Activated CD4-positive, alpha-beta T cell treated with anti-CD3 and anti-CD28 coated beads, Interleukin-2, amount 10 ng/mL, durations not matched to agents 7 days and 5 days (primary cell): ENCODE results near the gene CCNB2. TPM values are rescaled to one million over a fixed set of nuclear protein-coding genes. Genes with fewer than 3 reads are reported as not detected.

Source experiments
- CTCF ChIA-PET: fragments of 350-600 bp; sonication (Branson Sonifier 250); formaldehyde crosslinking; loops from one replicate; lab custom pipeline; 2021; ENCODE audit warnings: antibody characterized with exemption; lab: Charles Lee
- POLR2A ChIA-PET: fragments of 350-600 bp; sonication (Branson Sonifier 250); formaldehyde crosslinking; loops from one replicate; lab custom pipeline; 2021; ENCODE audit warnings: antibody characterized with exemption; lab: Charles Lee
- DNase-seq: peaks from one replicate; pipeline ENCODE4 v3.0.0-alpha.2; 2020
- H3K27ac Mint-ChIP-seq: one replicate; pipeline ENCODE4 v1.8.0; 2021; ENCODE audit warnings: mild to moderate bottlenecking, moderate library complexity, mixed read lengths
- H3K27me3 Mint-ChIP-seq: one replicate; pipeline ENCODE4 v1.8.0; 2021; ENCODE audit warnings: mixed read lengths
- H3K36me3 Mint-ChIP-seq: one replicate; pipeline ENCODE4 v1.8.0; 2021; ENCODE audit warnings: low read depth, mixed read lengths
- H3K4me1 Mint-ChIP-seq: one replicate; pipeline ENCODE4 v1.8.0; 2021; ENCODE audit warnings: mixed read lengths
- H3K4me3 Mint-ChIP-seq: one replicate; pipeline ENCODE4 v1.8.0; 2021; ENCODE audit warnings: mild to moderate bottlenecking, moderate library complexity, mixed read lengths
- H3K9me3 Mint-ChIP-seq: one replicate; pipeline ENCODE4 v1.8.0; 2021; ENCODE audit warnings: mixed read lengths
- total RNA-seq, 2 experiments: library from RNA; stranded (reverse); gene quantifications; one replicate each; pipeline ENCODE4 v1.2.3, GENCODE V29; 2021

CCNB2 gene
- total RNA-seq, result 100 to 1,000 TPM in 1 of 2 experiments, 10 to 100 TPM in 1; 94.1 to 107 TPM

DNA sequence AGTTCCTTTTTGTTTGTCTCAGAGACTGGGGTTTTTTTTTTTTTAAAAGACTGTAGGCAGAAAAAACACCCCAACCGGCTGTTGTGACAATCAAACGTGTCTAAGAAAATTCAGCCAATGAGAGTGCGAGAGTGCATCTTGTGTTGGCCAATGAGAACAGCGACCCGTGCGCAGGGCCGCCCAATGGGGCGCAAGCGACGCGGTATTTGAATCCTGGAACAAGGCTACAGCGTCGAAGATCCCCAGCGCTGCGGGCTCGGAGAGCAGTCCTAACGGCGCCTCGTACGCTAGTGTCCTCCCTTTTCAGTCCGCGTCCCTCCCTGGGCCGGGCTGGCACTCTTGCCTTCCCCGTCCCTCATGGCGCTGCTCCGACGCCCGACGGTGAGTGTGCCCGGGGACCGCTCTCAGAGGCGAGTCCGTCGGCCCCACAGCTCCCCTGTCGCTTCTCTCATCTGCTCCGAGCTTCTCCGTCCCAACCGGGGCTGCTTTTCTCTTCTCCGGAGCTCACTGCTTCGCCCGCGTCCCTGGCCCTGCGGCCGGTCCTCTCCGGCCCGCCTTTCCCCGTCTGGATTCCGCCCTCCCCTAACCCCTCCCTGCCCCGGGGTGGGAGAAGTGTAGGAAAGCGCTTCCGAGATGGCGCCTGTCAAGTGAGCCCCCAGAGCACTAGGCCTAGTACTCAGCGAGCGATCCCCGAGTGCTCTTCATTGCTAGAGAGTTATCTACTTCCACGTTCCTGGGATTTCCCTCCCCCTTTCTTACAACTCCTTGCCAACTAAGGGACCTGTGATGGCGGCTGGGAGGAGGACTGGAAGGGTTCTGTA lies at the start of gene CCNB2:
Gene CCNB2 (plus strand): TSS at position 235 of the 821 bp plus-strand sequence. CDS start 123 bp downstream, at position 358.
- ChIA-PET POLR2A (interaction anchor here (0.6 kb wide), 1 partner anchor 392 kb away, joined by 3 read pairs; no protein-coding TSS in a partner anchor), CTCF (interaction anchor here (0.6 kb wide), 1 partner anchor 53 kb away, joined by 3 read pairs; no protein-coding TSS in a partner anchor)
- Mint-ChIP-seq H3K4me3 (peak within 1 kb of the TSS; percentile 94), H3K36me3 (peaks cover 33% of the 10 kb centered on the region), H3K4me1 (peaks cover 35% of the 10 kb centered on the region), H3K27ac (peak within 1 kb of the TSS; percentile 99), H3K27me3 (no peaks in the 10 kb centered on the region), H3K9me3 (no peaks in the 10 kb centered on the region)
- peak; percentile 93 for DNase-seq

DNA sequence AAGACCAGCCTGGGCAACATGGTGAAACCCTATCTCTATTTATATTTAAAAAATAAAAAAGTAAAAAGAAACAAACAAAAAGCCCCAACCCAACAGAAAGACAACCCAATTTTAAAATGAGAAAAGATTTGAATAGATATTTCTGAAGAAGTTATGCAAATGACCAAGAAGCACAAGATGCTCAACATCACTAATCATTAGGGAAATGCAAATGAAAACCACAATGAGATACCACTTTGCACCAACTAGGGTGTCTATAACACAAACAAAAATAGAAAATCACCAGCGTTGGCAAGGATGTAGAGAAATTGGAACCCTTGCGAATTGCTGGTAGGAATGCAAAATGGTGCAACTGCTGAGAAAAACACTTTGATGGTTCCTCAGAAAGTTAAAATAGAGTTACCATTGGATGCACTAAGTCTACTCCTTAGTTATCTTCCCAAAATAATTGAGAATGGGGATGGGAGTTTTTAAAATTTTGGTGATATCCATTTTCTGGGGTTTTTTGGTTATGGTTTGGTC lies 45.8 kb upstream of the CCNB2 start:
- DNase-seq, result no peak
- Mint-ChIP-seq H3K4me3 (no peak overlapping the region), H3K27ac (no peak overlapping the region), H3K4me1 (peaks cover 20% of the 10 kb centered on the region), H3K9me3 (no peaks in the 10 kb centered on the region), H3K27me3 (no peaks in the 10 kb centered on the region), H3K36me3 (peaks cover 58% of the 10 kb centered on the region)
- ChIA-PET POLR2A (no interaction called here), CTCF (no interaction called here)

DNA sequence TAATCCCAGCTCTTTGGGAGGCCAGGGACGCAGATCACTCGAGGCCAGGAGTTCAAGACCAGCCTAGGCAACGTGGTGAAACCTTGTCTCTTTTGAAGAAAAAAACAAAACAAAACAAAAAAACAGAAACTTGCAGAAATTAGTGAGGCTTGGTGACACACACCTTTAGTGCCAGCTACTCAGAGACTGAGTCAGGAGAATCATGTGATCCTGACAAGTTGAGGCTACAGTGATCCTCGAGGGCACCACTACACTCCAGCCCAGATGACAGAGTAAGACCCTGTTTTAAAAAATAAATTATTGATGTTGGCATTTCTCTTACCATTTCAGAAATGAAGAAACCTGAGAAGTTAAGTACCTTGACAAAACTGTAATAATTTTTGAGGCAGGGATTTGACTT lies 44.6 kb upstream of the CCNB2 start:
- Mint-ChIP-seq H3K36me3 (peaks cover 61% of the 10 kb centered on the region), H3K9me3 (no peaks in the 10 kb centered on the region), H3K27ac (no peak overlapping the region), H3K4me1 (peaks cover 15% of the 10 kb centered on the region), H3K4me3 (no peak overlapping the region), H3K27me3 (no peaks in the 10 kb centered on the region)
- DNase-seq, result no peak
- ChIA-PET CTCF (interaction anchor here (0.6 kb wide), 1 partner anchor 51 kb away, joined by 3 read pairs; no protein-coding TSS in a partner anchor), POLR2A (no interaction called here)

DNA sequence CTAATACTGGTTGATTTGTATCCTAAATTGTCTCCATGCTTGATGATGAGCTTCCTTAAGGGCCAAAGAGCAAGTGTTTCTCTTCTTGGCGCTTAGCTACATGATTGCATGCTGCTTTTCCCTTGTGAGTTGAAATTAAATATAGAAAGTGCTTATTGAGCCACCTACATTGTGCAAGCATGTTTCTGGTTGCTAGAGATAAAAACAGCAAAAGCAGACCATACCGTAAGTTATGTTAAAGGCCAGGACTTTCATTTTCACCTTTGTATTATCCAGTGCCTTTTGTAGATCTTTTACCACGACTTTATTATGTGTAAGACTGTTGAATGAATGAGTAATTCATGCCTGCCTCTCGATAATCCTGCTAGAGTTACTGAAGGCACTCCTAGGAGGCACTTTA lies 41.9 kb upstream of the CCNB2 start:
- H3K27ac Mint-ChIP-seq, result no peak overlapping the region
- H3K4me1 Mint-ChIP-seq, result peaks cover 13% of the 10 kb centered on the region
- DNase-seq, result no peak
- peaks cover 71% of the 10 kb centered on the region for H3K36me3 Mint-ChIP-seq
- no peaks in the 10 kb centered on the region for H3K9me3 Mint-ChIP-seq
- ChIA-PET CTCF (interaction anchor here (1.1 kb wide), 1 partner anchor 40 kb away, joined by 3 read pairs; no protein-coding TSS in a partner anchor), POLR2A (no interaction called here)
- H3K27me3 Mint-ChIP-seq, result no peaks in the 10 kb centered on the region
- no peak overlapping the region for H3K4me3 Mint-ChIP-seq

DNA sequence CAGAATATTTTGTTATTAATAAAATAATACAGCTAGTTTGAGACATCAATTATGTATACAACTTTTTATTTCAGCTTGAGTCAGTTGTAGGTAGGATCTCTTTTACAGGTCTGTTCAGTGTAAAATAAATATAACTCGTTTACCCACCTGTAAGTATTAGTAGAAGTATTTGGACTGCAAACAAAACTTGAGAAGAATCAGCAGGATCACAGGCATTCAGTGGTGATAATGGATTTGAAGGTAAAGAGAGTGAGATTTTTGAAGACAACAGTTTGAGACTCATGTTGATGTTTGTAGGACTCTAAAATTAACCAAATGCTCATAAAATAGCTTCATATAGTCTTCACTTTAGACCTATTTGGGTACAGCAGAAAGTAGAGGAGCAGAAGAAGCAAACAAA lies 35.5 kb upstream of the CCNB2 start:
- ChIA-PET CTCF (interaction anchor here (1.3 kb wide), 1 partner anchor 90 kb away, joined by 3 read pairs; no protein-coding TSS in a partner anchor), POLR2A (no interaction called here)
- DNase-seq, result no peak
- no peak overlapping the region for H3K27ac Mint-ChIP-seq
- H3K9me3 Mint-ChIP-seq, result peaks cover 4% of the 10 kb centered on the region
- peaks cover 70% of the 10 kb centered on the region for H3K36me3 Mint-ChIP-seq
- H3K27me3 Mint-ChIP-seq, result no peaks in the 10 kb centered on the region
- no peak overlapping the region for H3K4me3 Mint-ChIP-seq
- peaks cover 11% of the 10 kb centered on the region for H3K4me1 Mint-ChIP-seq

DNA sequence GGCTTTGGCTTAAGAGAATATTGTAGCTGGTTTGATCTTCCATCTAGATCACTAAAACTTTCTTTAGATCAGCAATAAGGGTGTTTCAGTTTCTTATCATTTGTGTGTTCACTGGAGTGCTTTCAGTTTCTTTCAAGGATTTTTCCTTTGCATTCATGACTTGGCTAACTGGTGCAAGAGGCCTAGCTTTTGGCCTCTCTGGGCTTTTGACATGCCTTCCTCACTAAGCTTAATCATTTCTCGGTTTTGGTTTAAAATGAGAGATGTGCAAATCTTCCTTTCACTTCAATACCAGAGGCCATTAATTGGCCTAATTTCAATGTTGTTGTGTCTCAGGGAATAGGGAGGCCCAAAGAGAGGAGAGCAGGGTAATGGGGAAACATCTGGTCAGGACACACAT lies 30.3 kb upstream of the CCNB2 start:
- ChIA-PET POLR2A (no interaction called here), CTCF (interaction anchor here (0.6 kb wide), 1 partner anchor 443 kb away, joined by 4 read pairs; no protein-coding TSS in a partner anchor)
- Mint-ChIP-seq H3K4me3 (no peak overlapping the region), H3K27me3 (no peaks in the 10 kb centered on the region), H3K4me1 (peaks cover 15% of the 10 kb centered on the region), H3K36me3 (peaks cover 57% of the 10 kb centered on the region), H3K9me3 (peaks cover 4% of the 10 kb centered on the region), H3K27ac (peak overlapping the region; percentile 74)
- no peak for DNase-seq

DNA sequence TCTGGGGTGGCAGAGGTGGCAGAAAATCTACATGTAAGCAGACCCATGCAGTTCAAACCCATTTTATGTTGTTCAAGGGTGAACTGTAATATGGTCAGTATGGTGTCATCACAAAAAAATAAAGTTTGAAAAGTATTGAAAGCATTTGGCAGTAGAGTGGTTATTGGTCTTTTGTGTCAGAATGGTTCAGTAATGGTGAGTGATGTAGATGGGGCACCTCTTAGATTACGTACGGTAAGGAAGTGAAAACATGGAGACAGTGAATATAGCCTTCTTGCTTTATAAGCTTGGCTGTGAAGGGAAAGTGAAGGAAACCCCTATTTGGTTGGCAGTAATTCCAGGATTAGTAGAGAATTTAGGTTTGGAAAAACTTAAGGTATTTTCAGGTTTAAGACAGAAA lies 17.2 kb upstream of the CCNB2 start:
- POLR2A ChIA-PET, result no interaction called here
- Mint-ChIP-seq H3K9me3 (no peaks in the 10 kb centered on the region), H3K27me3 (no peaks in the 10 kb centered on the region), H3K4me3 (no peak overlapping the region), H3K4me1 (no peaks in the 10 kb centered on the region), H3K36me3 (peaks cover 40% of the 10 kb centered on the region), H3K27ac (no peak overlapping the region)
- no peak for DNase-seq
- CTCF ChIA-PET, result interaction anchor here (0.8 to 0.9 kb wide), 2 partner anchors 10 to 11 kb away, joined by 3 to 5 read pairs; no protein-coding TSS in a partner anchor

DNA sequence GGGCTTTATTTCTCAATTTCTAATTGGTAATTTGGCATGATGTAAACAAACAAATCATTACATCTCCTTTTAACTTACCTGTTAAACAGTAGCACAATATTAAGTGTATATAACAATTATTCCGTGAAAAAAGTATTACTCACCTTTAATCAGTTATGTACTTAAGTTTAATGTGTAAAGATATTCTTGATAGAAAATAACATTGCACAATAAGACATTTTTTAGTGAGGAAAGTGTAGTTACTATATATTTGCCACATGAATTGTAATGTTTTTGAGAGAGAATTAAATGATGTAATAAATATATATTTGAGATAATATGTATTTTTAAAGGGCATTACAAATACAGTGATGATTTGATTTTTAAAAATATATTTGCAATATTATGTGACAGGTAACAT lies 10.9 kb upstream of the CCNB2 start:
- H3K27ac Mint-ChIP-seq, result no peak overlapping the region
- ChIA-PET POLR2A (no interaction called here), CTCF (interaction anchor here (0.6 to 0.8 kb wide), 2 partner anchors 21 to 22 kb away, joined by 3 to 4 read pairs; no protein-coding TSS in a partner anchor)
- peaks cover 40% of the 10 kb centered on the region for H3K36me3 Mint-ChIP-seq
- H3K27me3 Mint-ChIP-seq, result no peaks in the 10 kb centered on the region
- peaks cover 7% of the 10 kb centered on the region for H3K4me1 Mint-ChIP-seq
- H3K9me3 Mint-ChIP-seq, result no peaks in the 10 kb centered on the region
- no peak overlapping the region for H3K4me3 Mint-ChIP-seq
- no peak for DNase-seq

DNA sequence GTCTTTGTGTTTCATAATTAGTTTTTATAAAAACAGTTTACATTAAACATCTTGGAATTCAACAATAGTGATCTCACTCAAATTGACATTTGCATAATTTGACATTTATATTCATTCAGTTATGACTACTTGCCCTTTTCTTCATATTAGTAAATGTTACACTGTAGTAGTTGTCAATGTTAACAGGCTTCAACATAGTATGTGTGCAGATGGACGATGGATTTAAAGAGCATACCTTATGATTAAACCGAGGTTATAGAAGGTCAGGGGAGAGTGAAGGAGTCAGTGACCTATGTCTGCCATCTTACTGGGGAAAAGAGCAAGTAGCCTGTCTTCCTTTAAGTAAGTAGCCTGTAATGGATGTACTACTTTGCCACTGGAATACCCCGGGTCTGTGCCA lies 8.5 kb upstream of the CCNB2 start:
- CTCF ChIA-PET, result no interaction called here

DNA sequence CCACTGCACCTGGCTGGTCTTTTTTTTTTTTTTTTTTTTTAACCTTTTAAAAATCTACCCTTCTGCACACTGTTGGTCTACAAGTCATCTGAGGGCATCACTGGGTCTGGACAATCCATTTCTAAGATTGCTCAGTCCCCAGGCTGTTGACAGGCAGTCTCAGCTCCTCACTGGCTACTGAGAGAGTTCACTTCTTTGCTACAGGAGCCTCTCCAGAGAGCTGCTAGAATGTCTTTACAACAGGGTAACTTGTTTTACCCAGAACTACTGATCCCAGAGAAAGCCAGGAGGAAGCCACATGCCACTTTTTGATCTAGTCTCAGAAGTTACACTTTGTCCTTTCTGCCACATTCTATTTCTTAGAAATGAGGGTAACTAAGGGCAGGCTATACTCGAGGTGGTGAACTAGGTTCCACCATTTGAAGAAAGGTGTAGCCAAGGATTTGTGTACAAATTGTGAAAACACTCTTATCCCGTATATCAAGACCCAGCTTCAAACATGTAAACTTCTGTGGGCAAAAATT lies 5.7 kb upstream of the CCNB2 start:
- CTCF ChIA-PET, result interaction anchor here (1.0 kb wide), 1 partner anchor 12 kb away, joined by 3 read pairs; no protein-coding TSS in a partner anchor

More for the DNA sequence above, 8.5 kb upstream of the CCNB2 start:
- POLR2A ChIA-PET, result no interaction called here
- DNase-seq, result no peak
- H3K9me3 Mint-ChIP-seq, result no peaks in the 10 kb centered on the region
- peaks cover 36% of the 10 kb centered on the region for H3K36me3 Mint-ChIP-seq
- H3K4me3 Mint-ChIP-seq, result no peak overlapping the region
- H3K4me1 Mint-ChIP-seq, result peaks cover 21% of the 10 kb centered on the region
- no peak overlapping the region for H3K27ac Mint-ChIP-seq
- no peaks in the 10 kb centered on the region for H3K27me3 Mint-ChIP-seq

DNA sequence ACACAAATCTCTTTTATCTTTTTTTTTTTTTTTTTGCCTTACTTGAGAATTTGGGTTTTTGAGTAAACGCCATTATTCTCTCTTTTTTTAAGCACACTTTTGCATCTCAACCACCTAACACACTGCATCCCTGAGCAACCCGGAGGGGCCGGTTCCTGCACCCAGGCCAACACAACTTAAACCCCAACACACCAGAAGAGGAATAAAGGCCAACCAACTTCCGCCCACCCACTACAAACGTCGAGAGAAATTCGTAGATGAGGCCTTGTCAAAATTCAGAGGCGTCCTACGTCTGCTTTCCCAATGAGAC lies 389 bp upstream of the CCNB2 start:
- DNase-seq, result no peak
- ChIA-PET POLR2A (interaction anchor here (0.6 kb wide), 1 partner anchor 393 kb away, joined by 3 read pairs; no protein-coding TSS in a partner anchor), CTCF (interaction anchor here (0.6 kb wide), 1 partner anchor 53 kb away, joined by 3 read pairs; no protein-coding TSS in a partner anchor)
- no peaks in the 10 kb centered on the region for H3K27me3 Mint-ChIP-seq
- no peaks in the 10 kb centered on the region for H3K9me3 Mint-ChIP-seq
- H3K36me3 Mint-ChIP-seq, result peaks cover 32% of the 10 kb centered on the region
- H3K27ac Mint-ChIP-seq, result peak overlapping the region; percentile 99
- peak overlapping the region; percentile 94 for H3K4me3 Mint-ChIP-seq
- peaks cover 39% of the 10 kb centered on the region for H3K4me1 Mint-ChIP-seq

More for the DNA sequence above, 5.7 kb upstream of the CCNB2 start:
- H3K27ac Mint-ChIP-seq, result peak overlapping the region; percentile 88
- H3K27me3 Mint-ChIP-seq, result no peaks in the 10 kb centered on the region
- POLR2A ChIA-PET, result no interaction called here
- H3K4me3 Mint-ChIP-seq, result peak overlapping the region; percentile 44
- peaks cover 23% of the 10 kb centered on the region for H3K36me3 Mint-ChIP-seq
- no peaks in the 10 kb centered on the region for H3K9me3 Mint-ChIP-seq
- peaks cover 24% of the 10 kb centered on the region for H3K4me1 Mint-ChIP-seq
- DNase-seq, result no peak

DNA sequence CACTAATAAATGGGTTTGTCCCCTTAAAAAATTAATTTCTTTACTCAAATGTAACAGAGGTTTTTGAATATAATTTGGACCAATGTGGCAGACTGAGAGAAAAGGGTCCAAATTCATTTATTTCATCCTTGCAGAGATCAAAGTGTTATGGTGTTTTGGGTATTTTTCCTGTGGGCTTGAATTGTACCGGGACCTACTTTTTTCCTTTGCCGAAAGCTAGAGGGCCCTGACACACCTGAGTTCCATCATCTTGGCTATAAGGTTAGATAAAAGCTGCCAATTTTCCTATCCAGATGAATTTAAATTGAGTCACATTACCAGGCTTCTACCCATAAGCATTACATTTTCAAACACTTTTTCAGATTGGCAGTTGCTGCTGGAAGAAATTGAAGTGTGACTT lies 908 bp downstream of the CCNB2 start:
- ChIA-PET POLR2A (no interaction called here), CTCF (no interaction called here)
- Mint-ChIP-seq H3K36me3 (peaks cover 38% of the 10 kb centered on the region), H3K27me3 (no peaks in the 10 kb centered on the region), H3K9me3 (no peaks in the 10 kb centered on the region), H3K27ac (peak overlapping the region; percentile 99), H3K4me3 (peak overlapping the region; percentile 94), H3K4me1 (peaks cover 37% of the 10 kb centered on the region)
- no peak for DNase-seq
